ENCODE data around the gene TMC1.

- TF ChIP-seq CTCF (conservative IDR thresholded peaks at IDR 0.05) (no peak), EZH2 (IDR thresholded peaks at IDR 0.05; ENCODE audit: low read depth) (no peak)
These were observed 241.6 kb downstream of the TMC1 start for GRCh38 chr9:72763022-72763421.

All from PC-9 (cell line).